GM21619 (cell line): Measurements from ENCODE around the gene IL6R.

Experiments
- ATAC-seq: cut with Tn5 transposase; IDR thresholded peaks from one replicate; pipeline ENCODE4 v1.9.1; 2021; ENCODE audit not compliant: unreplicated experiment

Gene IL6R

DNA sequence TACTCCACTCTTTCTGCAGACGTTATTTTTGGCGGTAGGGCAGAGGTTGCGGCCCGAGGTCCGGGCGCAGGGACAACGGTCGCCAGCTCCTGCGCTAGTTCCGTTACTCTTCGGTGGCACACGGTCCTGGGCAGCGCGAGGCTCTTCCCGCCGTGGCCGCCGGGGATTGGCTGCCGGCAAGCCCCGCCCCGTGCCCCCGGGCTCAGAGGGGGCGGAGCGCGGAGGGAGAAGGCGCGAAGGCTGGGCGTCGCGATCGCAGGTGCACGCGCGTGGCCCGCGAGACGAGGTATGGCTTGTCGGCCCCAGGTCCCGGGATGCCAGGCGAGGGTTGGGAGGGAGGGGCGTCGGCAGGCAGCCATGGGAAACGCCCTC is 97.6 kb downstream of the IL6R start:
- no peak for ATAC-seq

DNA sequence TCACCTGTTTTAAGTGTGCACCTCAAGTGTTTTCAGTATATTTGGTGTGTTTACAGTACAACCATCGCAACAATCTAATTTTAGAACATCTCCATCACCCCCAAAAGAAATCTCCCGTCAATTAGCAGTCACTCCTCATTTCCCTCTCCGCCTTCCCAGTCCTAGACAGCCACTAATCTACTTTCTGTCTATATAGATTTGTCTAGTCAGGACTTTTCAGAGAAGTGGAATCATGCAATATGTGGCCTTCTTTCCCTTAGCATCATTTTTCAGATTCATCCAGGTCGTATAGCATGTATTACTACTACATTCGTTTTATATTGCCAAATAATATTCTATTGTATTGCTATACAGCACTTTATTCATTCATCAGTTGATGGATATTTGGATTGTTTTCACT is 98.8 kb downstream of the IL6R start:
- ATAC-seq: no peak

DNA sequence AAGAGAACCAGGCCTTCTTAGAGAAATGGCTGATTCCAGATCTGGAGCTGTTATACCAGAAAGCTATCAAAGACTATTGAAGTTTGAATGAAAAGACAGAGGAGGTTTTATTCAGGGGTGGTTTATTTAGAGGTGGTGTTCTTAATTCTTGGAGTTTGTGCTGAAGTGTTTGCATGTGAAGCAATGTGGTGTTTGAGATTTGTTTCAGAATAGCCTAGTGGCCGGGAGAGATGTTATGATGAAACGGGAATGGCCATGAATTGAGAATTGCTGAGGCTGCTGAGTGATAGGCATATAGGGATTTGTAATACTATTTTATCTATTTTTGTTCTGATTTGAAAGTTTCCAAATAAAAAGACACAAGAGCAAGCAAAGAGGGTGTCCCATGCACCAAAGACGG is 107.6 kb downstream of the IL6R start:
- ATAC-seq: no peak

DNA sequence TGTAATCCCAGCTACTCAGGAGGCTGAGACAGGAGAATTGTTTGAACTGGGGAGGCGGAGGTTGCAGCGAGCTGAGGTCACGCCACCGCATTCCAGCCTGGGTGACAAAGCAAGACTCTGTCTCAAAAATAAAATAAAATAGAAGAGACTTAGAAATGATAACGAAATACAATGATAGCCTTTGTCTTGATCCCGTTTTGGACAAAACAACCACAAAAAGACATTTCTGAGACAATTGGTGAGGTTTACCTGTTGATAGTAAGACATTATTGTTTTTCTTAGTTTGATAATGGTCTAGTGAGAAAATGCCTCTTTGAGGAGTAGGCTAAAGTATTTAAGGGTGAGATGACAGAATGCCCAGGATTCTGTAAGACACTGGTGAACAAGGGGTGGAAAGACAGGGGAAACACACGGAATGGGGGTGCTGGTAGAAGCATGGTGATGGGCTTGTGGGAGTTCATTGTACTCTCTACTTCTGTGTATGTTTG is 109.0 kb downstream of the IL6R start:
- no peak for ATAC-seq

DNA sequence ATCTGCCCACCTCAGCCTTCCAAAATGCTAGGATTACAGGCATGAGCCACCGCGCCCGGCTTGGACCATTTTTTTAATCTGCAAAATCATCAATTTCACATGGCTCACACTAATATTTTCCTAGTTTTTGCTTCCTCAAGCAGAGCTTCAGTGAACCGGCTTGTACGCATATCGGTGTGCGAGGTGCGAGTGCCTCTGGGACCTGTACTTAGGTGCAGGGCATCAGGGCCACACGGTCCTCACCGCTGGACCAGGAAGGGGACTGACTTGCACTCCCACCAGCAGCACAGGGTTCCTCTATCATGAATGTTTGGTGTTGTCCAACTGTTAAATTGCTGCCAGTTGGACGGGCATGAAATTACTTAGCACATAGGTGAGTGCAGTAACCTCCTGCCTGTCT is 112.5 kb downstream of the IL6R start:
- no peak for ATAC-seq
